Activated gamma-delta T cell treated with anti-CD3 and anti-CD28 coated beads, Interleukin-2, amount 50 U/mL, for 16 hours (primary cell): ENCODE measurements around the gene ZNF668.

Experiments
- DNase-seq: peaks from one replicate; pipeline ENCODE4 v3.0.0-alpha.2; 2020; ENCODE audit warnings: low read depth

Gene ZNF668

DNA sequence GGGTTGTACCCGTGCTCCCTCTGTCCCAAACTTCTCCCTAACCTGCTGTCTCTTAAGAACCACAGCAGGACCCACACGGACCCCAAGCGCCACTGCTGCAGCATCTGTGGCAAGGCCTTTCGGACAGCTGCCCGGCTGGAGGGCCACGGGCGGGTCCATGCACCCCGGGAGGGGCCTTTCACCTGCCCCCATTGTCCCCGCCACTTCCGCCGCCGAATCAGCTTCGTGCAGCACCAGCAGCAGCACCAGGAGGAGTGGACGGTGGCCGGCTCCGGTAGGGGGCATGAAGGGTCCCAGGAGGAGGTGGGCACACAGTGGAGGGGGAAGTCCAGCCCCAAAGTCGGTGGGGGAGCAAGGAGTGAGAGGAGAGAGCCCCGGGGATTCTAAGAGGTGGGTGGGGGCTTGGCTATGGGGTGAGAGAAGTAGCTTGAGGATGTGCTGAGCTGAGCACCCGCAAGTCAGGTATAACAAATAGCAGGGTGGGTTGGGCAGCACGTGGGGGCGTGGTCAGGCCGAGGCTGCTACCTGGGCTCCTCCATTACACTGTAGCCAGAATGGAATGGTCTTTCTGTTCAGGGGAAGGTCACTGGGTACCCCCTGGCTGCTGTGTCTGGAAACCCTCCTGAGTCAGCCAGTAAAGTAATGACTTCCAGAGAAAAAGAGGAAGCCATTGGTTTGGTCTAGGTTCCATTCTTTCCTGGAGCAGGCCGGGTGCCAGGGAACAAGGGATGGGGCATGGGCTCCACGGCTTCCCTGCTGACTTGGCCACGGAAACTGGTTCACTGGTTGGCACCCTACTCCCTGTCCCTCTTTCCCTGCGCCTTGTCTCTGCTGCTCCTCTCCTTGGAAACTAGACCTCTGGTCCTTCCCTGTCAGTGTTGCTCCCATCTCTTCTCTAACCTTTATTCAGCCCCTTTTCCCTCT lies 7.7 kb upstream of the ZNF668 start:
- no peak for DNase-seq

DNA sequence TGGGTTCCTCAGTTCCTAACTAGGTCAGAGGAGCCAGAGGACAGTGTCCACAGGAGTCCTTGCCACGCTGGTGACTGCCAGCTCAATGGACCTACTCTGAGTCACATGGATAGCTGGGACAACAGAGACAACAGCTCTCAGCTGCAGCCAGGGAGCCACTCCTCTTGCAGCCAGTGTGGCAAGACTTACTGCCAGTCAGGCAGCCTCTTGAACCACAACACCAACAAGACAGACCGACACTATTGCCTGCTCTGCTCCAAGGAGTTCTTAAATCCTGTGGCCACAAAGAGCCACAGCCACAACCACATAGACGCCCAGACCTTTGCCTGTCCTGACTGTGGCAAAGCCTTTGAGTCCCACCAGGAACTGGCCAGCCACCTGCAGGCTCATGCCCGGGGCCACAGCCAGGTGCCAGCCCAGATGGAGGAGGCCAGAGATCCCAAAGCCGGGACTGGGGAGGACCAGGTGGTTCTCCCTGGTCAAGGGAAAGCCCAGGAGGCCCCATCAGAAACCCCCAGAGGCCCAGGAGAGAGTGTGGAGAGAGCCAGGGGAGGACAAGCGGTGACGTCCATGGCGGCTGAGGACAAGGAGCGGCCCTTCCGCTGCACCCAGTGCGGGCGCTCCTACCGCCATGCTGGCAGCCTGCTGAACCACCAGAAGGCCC lies 6.8 kb upstream of the ZNF668 start:
- no peak for DNase-seq

DNA sequence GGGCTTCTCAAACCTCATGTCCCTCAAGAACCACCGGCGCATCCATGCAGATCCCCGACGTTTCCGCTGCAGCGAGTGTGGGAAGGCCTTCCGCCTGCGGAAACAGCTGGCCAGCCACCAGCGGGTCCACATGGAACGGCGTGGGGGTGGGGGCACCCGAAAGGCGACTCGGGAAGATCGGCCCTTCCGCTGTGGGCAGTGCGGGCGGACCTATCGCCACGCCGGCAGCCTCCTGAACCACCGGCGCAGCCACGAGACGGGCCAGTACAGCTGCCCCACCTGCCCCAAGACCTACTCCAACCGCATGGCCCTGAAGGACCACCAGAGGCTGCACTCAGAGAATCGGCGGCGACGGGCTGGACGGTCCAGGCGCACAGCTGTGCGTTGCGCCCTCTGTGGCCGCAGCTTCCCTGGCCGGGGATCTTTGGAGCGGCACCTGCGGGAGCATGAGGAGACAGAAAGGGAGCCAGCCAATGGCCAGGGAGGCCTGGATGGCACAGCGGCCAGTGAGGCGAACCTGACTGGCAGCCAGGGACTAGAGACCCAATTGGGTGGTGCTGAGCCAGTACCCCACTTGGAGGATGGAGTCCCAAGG lies 6.1 kb upstream of the ZNF668 start:
- DNase-seq, result no peak

DNA sequence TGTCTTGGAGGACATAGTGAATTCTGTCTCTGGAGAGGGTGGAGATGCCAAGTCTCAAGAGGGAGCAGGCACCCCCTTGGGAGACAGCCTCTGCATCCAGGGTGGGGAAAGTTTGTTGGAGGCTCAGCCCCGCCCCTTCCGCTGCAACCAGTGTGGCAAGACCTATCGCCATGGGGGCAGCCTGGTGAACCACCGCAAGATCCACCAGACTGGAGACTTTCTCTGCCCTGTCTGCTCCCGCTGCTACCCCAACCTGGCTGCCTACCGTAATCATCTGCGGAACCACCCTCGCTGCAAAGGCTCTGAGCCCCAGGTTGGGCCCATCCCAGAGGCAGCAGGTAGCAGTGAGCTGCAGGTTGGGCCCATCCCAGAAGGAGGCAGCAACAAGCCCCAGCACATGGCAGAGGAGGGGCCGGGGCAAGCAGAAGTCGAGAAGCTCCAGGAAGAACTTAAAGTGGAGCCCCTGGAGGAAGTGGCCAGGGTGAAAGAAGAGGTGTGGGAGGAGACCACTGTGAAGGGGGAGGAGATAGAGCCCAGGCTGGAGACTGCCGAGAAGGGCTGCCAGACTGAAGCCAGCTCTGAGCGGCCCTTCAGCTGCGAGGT lies 5.4 kb upstream of the ZNF668 start:
- DNase-seq, result no peak

DNA sequence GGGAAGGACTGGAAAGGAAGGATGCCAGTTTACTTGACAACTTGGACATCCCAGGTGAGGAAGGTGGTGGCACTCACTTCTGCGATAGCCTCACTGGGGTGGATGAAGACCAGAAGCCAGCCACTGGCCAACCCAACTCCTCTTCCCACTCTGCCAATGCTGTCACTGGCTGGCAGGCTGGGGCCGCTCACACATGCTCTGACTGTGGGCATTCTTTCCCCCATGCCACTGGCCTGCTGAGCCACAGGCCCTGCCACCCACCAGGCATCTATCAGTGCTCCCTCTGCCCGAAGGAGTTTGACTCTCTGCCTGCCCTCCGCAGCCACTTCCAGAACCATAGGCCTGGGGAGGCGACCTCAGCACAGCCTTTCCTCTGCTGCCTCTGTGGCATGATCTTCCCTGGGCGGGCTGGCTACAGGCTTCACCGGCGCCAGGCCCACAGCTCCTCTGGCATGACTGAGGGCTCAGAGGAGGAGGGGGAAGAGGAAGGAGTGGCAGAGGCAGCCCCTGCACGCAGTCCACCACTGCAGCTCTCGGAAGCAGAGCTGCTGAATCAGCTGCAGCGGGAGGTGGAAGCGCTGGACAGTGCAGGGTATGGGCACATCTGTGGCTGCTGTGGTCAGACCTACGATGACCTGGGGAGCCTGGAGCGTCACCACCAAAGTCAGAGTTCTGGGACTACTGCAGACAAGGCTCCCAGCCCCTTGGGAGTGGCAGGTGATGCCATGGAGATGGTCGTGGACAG lies 4.7 kb upstream of the ZNF668 start:
- no peak for DNase-seq

DNA sequence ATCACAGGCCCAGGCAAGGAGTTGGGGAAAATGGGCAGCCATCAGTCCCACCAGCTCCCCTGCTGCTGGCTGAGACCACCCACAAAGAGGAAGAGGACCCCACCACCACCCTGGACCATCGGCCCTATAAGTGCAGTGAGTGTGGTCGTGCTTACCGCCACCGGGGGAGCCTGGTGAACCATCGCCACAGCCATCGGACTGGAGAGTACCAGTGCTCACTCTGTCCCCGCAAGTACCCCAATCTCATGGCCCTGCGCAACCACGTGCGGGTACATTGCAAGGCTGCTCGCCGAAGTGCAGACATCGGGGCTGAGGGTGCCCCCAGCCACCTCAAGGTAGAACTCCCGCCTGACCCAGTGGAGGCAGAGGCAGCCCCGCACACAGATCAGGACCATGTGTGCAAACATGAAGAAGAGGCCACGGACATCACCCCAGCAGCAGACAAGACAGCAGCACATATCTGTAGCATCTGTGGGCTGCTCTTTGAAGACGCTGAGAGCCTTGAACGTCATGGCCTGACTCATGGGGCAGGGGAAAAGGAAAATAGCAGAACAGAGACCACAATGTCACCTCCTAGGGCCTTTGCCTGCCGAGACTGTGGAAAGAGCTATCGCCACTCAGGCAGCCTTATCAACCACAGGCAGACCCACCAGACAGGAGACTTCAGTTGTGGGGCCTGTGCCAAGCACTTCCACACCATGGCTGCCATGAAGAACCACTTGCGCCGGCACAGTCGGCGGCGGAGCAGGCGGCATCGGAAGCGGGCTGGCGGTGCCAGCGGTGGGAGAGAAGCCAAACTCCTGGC lies 3.8 kb upstream of the ZNF668 start:
- no peak for DNase-seq

DNA sequence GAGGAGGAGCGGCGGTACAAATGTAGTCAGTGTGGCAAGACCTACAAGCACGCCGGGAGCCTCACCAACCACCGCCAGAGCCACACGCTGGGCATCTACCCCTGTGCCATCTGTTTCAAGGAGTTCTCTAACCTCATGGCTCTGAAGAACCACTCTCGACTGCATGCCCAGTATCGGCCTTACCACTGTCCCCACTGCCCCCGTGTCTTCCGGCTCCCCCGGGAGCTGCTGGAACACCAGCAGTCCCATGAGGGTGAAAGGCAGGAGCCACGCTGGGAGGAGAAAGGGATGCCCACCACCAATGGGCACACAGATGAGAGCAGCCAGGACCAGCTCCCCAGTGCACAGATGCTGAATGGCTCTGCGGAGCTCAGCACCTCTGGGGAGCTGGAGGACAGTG lies 3.0 kb upstream of the ZNF668 start:
- DNase-seq, result no peak

DNA sequence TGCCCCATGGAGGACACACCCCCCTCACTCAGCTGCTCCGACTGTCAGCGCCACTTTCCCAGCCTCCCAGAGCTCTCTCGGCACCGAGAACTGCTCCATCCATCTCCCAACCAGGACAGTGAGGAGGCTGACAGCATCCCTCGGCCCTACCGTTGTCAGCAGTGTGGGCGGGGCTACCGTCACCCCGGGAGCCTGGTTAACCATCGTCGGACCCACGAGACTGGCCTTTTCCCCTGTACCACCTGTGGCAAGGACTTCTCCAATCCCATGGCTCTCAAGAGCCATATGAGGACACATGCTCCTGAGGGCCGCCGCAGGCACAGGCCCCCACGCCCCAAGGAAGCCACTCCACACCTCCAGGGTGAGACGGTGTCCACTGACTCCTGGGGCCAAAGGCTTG lies 2.3 kb upstream of the ZNF668 start:
- DNase-seq, result no peak

DNA sequence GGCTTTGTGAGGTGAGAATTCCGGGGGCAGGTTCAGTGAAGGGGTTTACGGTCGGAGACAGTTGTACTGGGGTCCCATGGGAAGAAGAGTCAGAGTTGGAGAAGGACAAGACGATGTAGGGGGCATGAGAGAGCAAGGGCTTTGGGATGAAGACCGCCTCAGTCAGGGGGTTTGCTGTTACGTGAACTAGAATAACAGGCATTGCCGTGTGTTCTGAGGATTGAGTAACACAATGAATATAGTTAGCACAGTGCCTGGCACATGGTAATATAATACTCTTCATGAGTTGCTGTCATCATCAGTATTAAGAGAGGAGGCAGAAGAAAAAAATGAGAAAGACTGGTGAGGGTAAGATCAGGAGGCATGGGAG lies 759 bp upstream of the ZNF668 start:
- no peak for DNase-seq

DNA sequence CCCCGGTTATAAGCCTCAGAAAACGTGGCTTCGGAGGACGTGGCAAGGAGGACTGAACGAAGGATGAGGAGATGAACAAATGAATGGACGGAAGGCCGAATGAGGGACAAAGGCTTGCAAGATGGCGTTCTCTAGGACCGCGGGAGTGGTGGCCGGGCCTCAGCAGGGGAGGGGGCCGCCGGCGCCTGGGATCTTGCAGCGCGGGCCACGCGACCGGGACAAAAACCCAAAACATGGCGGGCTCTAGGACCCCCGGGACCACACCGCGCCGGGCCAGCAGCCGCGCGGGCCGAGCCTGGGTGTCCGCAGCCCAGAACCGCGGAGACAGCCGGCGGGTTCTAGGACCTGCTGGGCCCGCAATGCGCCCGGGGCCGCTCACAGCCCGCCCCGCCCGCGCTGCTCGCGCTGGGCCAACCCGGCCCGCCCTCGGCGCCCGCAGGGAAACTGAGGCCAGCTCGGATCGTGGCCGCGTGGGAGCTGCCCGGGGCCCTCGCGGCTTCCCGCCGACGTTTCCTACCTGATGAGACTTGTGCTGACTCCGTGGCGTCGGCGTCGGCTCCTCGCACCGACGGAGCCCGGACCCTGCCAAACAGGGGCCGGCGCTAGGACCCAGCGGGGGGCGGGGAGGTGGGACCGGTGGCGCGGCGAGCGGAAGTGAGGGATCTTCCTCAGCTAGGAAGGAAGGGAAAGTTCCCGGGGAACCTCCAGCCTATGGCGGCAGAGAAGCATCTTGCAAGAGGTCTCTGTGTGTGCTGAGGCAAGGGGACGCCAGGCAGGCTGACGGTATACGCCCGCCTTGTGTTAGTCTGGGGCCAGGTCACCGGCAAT lies 684 bp downstream of the ZNF668 start:
- DNase-seq, result peak; percentile 78

DNA sequence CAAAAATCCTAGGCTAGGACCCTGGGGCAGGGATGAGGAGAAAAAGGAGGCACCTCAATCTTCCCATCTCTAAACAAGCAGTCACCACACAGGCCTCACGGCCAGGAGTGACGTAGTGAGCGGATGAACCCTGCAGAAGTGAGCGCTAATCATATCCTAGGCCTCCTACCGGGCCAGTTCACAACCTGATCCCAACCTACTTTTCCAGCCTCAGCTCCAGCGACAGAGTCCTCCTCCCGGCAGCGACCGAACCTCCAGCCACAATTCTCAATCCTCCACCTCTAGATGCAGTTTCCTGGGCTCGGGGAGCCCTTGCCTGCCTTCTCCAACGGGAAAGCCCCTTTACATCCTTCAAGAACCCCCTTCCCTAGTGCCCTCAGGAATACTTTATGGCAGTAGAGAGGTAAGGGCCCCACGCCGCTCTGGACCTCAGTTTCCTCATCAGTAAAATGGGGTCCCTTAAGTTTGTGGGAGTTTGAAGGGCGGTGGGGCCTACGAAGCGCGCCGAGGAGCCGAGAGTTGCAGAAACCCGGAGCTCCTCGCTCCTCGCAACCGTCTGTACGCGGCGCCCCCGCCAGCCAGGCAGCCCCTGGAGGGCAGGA lies 1.4 kb downstream of the ZNF668 start:
- no peak for DNase-seq

DNA sequence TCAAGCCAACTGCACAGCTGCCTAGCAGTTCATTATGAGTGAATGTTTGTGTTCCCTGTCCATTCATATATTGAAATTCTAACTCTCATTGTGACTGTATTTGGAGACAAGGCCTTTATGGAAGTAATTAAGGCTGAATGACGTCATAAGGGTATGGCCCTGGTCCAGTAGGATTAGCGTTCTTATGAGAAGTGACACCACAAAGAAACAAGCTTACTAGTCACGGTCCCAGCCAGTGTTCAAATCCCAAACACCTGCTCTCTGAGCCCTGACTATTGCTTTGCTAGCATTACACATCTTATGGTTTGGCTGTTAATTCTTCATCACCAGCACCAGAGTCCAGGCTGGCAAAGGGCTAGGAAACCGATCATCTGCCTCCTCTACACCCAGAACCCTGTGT lies 2.2 kb downstream of the ZNF668 start:
- DNase-seq, result no peak

DNA sequence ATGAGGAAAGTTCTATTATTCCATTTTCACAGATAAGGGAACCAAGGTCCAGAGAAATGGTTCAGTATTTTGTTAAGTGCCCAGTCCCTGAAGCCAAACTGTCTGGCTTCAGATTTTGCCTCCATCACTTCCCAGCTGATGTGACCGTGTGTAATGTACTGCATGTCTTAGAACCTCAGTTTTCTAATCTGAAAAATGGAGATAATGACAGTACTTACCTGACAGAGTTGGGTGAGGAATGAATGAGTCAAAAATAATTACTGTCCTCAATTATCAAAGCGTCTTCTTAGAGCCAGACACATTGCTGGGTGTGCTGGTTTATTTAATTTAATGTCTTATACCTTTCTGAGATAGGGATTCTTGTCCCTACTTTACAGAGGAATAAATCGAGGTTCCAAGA lies 6.7 kb downstream of the ZNF668 start:
- DNase-seq, result no peak

DNA sequence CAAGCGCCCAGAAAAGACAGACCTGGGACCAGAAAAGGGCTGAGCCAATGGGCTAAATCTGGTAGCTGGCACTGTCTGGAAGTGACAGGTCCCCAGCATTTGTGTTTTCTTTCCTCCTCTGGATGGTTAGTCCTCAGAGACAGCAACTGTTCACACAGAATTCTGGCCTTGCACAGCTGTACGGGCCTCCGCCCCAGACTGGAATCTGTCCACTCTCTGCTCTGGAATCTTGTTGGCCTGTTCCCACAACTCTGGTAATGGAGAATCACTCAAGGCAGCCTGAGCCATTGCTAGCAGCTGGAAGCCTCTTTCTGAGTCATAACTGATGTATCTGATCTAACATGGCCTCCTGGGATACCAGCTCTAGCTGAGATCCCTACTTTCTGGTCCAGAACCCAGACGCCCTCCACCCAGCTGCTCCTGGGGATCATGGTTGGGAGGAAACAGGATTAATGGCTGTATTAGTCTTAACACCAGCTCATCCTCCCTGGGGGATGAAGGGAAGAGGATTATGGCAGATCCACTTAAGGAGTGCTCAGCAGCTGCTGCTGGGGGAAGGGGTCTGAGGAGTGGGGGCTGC lies 9.1 kb downstream of the ZNF668 start:
- DNase-seq, result no peak

DNA sequence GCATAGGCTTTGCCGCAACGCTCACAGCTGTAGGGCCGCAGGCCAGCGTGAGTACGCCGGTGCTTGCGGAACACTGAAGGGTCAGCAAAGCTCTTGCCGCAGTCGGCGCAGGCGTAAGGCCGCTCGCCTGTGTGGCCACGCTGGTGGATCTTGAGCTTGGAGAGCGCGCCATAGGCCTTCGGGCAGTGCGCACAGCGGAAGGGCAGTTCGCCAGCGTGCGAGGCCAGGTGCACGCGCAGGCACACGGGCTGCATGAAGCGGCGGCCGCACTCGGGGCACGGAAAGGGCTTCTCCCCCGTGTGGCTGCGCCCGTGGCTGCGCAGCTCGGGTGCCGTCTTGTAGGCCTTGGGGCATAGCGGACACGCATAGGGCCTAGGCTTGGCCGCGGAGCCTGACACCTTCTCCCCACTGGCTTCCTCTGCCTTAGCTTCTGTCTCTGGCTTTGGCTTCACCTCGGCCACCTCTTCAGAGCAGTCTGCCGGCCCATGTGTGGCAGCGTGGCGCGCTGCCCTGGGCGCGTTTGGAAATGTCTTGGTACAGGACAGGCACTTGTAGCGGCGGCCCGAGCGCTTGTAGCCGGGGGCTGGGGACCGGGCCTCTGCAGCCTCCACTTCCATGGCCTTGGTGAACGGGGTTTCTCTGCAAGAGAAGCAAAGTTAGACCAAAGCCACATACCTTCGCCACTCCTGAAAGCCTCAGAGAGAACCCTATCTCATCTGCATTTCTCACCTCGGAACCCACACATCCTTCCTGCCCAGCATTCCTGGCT lies 10.0 kb downstream of the ZNF668 start:
- DNase-seq, result no peak

DNA sequence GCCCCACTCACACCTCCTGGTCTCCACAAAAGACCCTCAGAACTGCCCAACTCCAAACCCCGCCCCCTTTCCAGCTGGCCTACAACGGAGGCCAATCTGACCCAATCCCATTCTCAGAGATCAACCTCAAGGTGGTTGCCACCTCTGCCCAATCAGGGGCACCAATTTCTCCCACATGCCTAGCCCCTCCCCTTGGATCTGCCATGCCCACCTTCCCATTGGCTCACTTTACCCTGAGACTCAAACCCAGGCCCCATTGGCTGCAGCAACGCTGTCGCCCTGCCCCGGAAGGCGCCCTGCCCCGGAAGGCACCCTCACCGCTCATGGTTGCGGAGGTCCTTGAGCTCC lies 10.6 kb downstream of the ZNF668 start:
- DNase-seq, result no peak

DNA sequence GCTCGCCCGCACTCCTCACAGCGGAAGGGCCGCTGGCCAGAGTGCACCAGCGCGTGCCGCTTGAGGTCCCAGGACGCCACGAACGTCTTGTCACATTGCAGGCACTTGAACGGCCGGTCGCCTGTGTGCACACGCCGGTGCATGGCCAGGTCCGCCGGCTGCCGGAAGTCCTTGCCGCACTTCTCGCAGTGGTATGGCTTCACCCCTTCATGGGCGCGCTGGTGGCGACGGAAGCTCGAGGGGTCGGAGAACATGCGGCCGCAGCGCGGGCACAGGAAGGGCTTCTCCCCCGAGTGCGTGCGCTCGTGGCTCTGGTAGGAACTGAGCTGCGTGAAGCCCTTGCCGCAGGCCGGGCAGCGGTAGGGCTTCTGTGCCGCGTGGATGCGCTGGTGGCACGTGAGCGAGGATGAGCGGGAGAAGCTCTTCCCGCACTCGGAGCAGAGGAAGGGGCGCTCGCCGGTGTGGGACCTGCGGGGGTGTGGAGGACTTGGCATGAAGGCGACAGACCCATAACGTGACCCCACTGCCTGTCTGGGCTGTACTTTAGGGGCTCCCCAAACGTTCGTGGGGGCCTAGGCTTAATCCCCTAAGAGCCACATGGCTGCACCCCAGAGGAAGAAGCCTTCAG lies 12.1 kb downstream of the ZNF668 start:
- DNase-seq, result no peak

DNA sequence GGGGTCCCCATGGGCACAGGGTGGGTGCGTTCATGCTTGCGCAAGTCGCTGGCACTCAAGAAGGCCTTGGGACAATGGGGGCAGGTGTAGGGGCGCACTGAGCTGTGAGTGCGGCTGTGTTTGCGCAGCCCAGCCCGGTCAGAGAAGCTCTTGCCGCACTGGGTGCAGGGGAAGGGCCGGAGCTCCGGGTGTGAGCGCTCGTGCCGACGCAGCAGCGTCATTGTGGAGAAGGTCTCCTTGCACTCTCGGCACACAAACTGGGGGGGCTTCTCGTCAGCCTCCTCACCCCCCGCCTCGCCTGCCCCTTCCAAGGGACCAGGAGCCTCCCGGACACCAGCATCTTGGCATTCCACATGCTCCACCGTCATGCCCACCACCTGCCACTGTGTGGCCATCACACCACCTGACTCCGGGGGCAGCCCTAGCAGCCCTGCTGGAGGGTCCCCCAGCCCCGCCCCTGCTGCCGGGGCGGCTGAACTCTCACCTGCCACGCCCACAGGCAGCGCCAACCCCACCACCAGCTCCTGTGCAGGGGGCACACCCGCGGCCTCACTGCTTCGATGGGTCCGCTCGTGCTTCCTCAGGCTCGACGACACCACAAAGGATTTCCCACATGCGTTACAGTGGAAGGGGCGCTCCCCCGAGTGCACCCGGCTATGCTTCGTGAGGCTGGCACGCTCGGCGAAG lies 12.8 kb downstream of the ZNF668 start:
- no peak for DNase-seq
